A549 (cell line): ENCODE measurements around the gene TSPAN8. TPM values are rescaled to one million over a fixed set of nuclear protein-coding genes. Genes with fewer than 3 reads are reported as not detected.

Experiments
- ATAC-seq, 2 experiments: fragments of 200-7000 bp in 1 of 2; fragments of >200 bp in 1 of 2; cut with Nextera tagmentation in 1 of 2; cut with Tn5 transposase in 1 of 2; 3 replicates each; pipeline versions ENCODE4 v1.8.0 to v1.9.1; 2018 to 2020; ENCODE audit warnings: mild to moderate bottlenecking in 1 of 2, moderate library complexity in 1 of 2
- CTCF ChIA-PET: fragments of 300-600 bp; sonication (Branson Sonifier 250); formaldehyde crosslinking; extraction: SDS; loops from one replicate; lab custom pipeline; 2021; ENCODE audit warnings: antibody characterized with exemption, inconsistent platforms; lab: Yijun Ruan, JAX
- POLR2A ChIA-PET: fragments of 350-600 bp; formaldehyde crosslinking; extraction: SDS; loops from one replicate; lab custom pipeline; 2021; ENCODE audit warnings: antibody characterized with exemption, inconsistent platforms; lab: Yijun Ruan, JAX
- DNase-seq, 2 experiments: peaks; one replicate each; pipeline versions ENCODE4 v3.0.0 to v3.0.0-alpha.2; 2011 to 2016; ENCODE audit warnings: low read depth in 1 of 2, low spot score in 1 of 2
- FAIRE-seq: peaks from 2 replicates; lab custom pipeline; 2011; peaks lifted over from hg19 to GRCh38; lab: Jason Lieb, UNC
- H3K27ac ChIP-seq, 2 experiments: fragments of >200 bp; sonication (Bioruptor Twin); formaldehyde crosslinking; 3 replicates each; pipeline ENCODE4 v1.5.1; 2016 to 2017
- H3K4me1 ChIP-seq: fragments of >200 bp; sonication (Bioruptor Twin); formaldehyde crosslinking; 3 replicates; pipeline ENCODE4 v1.6.1; 2016
- H3K4me2 ChIP-seq: fragments of >200 bp; sonication (Bioruptor Twin); formaldehyde crosslinking; 3 replicates; pipeline ENCODE4 v1.6.1; 2016
- H3K4me3 ChIP-seq: fragments of >200 bp; sonication (Bioruptor Twin); formaldehyde crosslinking; 3 replicates; pipeline ENCODE4 v1.5.1; 2016
- H3K9me3 ChIP-seq: fragments of >200 bp; sonication (Bioruptor Twin); formaldehyde crosslinking; 3 replicates; pipeline ENCODE4 v1.6.1; 2016
- ATOH8 ChIP-seq: fragments of 250-450 bp; sonication (Bioruptor Pico); IDR thresholded peaks from 2 replicates; pipeline ENCODE4 v1.5.0; 2020; ENCODE audit warnings: low read depth, mild to moderate bottlenecking, moderate library complexity
- BCL3 ChIP-seq: fragments of >200 bp; sonication (Bioruptor Twin); formaldehyde crosslinking; IDR thresholded peaks from 3 replicates; pipeline ENCODE4 v1.6.1; 2016
- BHLHE40 ChIP-seq: IDR thresholded peaks from 2 replicates; pipeline ENCODE4 v1.6.1; 2012; ENCODE audit warnings: low read depth, low read length, inconsistent platforms
- CEBPB ChIP-seq, 2 experiments: fragments of >200 bp in 1 of 2; sonication (Bioruptor Twin) in 1 of 2; formaldehyde crosslinking in 1 of 2; IDR thresholded peaks; 2 replicates each; pipeline ENCODE4 v1.6.1; 2012 to 2016
- CHD2 ChIP-seq: fragments of 150-350 bp; IDR thresholded peaks from 2 replicates; pipeline ENCODE4 v1.6.1; 2014; ENCODE audit warnings: low read length; ENCODE audit not compliant: partially characterized antibody
- CHD4 ChIP-seq: fragments of 200-600 bp; sonication (generic); IDR thresholded peaks from 2 replicates; pipeline ENCODE4 v1.6.1; 2016; ENCODE audit warnings: antibody characterized with exemption, mild to moderate bottlenecking, borderline replicate concordance
- EHF ChIP-seq: fragments of 250-450 bp; sonication (Bioruptor Pico); IDR thresholded peaks from 2 replicates; pipeline ENCODE4 v1.5.0; 2020; ENCODE audit warnings: mild to moderate bottlenecking
- EHMT2 ChIP-seq: fragments of 200-600 bp; sonication (generic); IDR thresholded peaks from 2 replicates; pipeline ENCODE4 v1.6.1; 2016; ENCODE audit warnings: antibody characterized with exemption, low read depth, mild to moderate bottlenecking, moderate library complexity
- EP300 ChIP-seq, 2 experiments: fragments of >200 bp; sonication (Bioruptor Twin); formaldehyde crosslinking; IDR thresholded peaks; 2 replicates in 1 of 2; 3 replicates in 1 of 2; pipeline ENCODE4 v1.6.1; 2016 to 2017
- ESRRA ChIP-seq: fragments of 150-350 bp; IDR thresholded peaks from 2 replicates; pipeline ENCODE4 v1.6.1; 2014; ENCODE audit warnings: mild to moderate bottlenecking, low read length, borderline replicate concordance
- FOSL2 ChIP-seq, 2 experiments: fragments of 450-650 bp in 1 of 2; fragments of >200 bp in 1 of 2; sonication (Bioruptor Twin) in 1 of 2; formaldehyde crosslinking; IDR thresholded peaks; 2 replicates each; pipeline versions ENCODE4 v1.5.0 to v1.6.1; 2016 to 2020; ENCODE audit warnings: mild to moderate bottlenecking in 1 of 2, moderate library complexity in 1 of 2
- FOXS1 ChIP-seq: fragments of 250-450 bp; sonication (Bioruptor Pico); IDR thresholded peaks from 2 replicates; pipeline ENCODE4 v1.5.0; 2020; ENCODE audit warnings: mild to moderate bottlenecking, moderate library complexity
- HDAC2 ChIP-seq: fragments of 200-600 bp; sonication (generic); IDR thresholded peaks from 2 replicates; pipeline ENCODE4 v1.6.1; 2016
- HMGXB4 ChIP-seq: fragments of 250-450 bp; sonication (Bioruptor Pico); IDR thresholded peaks from 2 replicates; pipeline ENCODE4 v1.5.0; 2021; ENCODE audit warnings: mild to moderate bottlenecking, moderate library complexity, borderline replicate concordance
- HOXA7 ChIP-seq: fragments of 250-450 bp; sonication (Bioruptor Pico); IDR thresholded peaks from 2 replicates; pipeline ENCODE4 v1.5.0; 2020; ENCODE audit warnings: mild to moderate bottlenecking, moderate library complexity
- HOXB13 ChIP-seq: fragments of 250-450 bp; sonication (Bioruptor Pico); IDR thresholded peaks from 2 replicates; pipeline ENCODE4 v1.5.0; 2020; ENCODE audit warnings: low read depth, mild to moderate bottlenecking, moderate library complexity
- HOXB5 ChIP-seq: fragments of 250-450 bp; sonication (Bioruptor Pico); IDR thresholded peaks from 2 replicates; pipeline ENCODE4 v1.5.0; 2020; ENCODE audit warnings: mild to moderate bottlenecking, moderate library complexity
- JUN ChIP-seq, 2 experiments: fragments of >200 bp; sonication (Bioruptor Twin); formaldehyde crosslinking; IDR thresholded peaks; 2 replicates in 1 of 2; 3 replicates in 1 of 2; pipeline ENCODE4 v1.6.1; 2016 to 2017
- KDM1A ChIP-seq: fragments of 200-600 bp; sonication (generic); IDR thresholded peaks from 2 replicates; pipeline ENCODE4 v1.6.1; 2016; ENCODE audit warnings: low read depth, mild to moderate bottlenecking
- MAFK ChIP-seq: fragments of 450-650 bp; IDR thresholded peaks from 2 replicates; pipeline ENCODE4 v1.6.1; 2014; ENCODE audit not compliant: partially characterized antibody
- NFE2L2 ChIP-seq: fragments of 150-350 bp; conservative IDR thresholded peaks from 2 replicates; pipeline ENCODE4 v1.6.1; 2014; ENCODE audit warnings: low read length
- NPAS2 ChIP-seq: fragments of 250-450 bp; sonication (Bioruptor Pico); IDR thresholded peaks from 2 replicates; pipeline ENCODE4 v1.8.0; 2022; ENCODE audit warnings: mild to moderate bottlenecking, moderate library complexity, borderline replicate concordance
- POLR2A ChIP-seq: IDR thresholded peaks from 2 replicates; pipeline ENCODE4 v1.6.1; 2012; ENCODE audit warnings: mild to moderate bottlenecking, low read length
- RAD21 ChIP-seq, 2 experiments: fragments of >200 bp in 1 of 2; sonication (Bioruptor Twin) in 1 of 2; formaldehyde crosslinking in 1 of 2; IDR thresholded peaks in 1 of 2; conservative IDR thresholded peaks in 1 of 2; 2 replicates in 1 of 2; 3 replicates in 1 of 2; pipeline ENCODE4 v1.6.1; 2012 to 2018; ENCODE audit warnings: inconsistent platforms in 1 of 2
- RARB ChIP-seq: fragments of 250-450 bp; sonication (Bioruptor Pico); IDR thresholded peaks from 2 replicates; pipeline ENCODE4 v1.8.0; 2021; ENCODE audit warnings: mild to moderate bottlenecking, moderate library complexity
- REST ChIP-seq: fragments of 200-600 bp; sonication (generic); IDR thresholded peaks from 2 replicates; pipeline ENCODE4 v1.6.1; 2016; ENCODE audit warnings: antibody characterized with exemption, mild to moderate bottlenecking, moderate library complexity
- SMC3 ChIP-seq: fragments of >200 bp; sonication (Bioruptor Twin); formaldehyde crosslinking; IDR thresholded peaks from 3 replicates; pipeline ENCODE4 v1.6.1; 2018; ENCODE audit warnings: inconsistent platforms
- TFCP2L1 ChIP-seq: fragments of 250-450 bp; sonication (Bioruptor Pico); IDR thresholded peaks from 2 replicates; pipeline ENCODE4 v1.5.0; 2021; ENCODE audit warnings: mild to moderate bottlenecking
- USF2 ChIP-seq: fragments of 450-650 bp; IDR thresholded peaks from 2 replicates; pipeline ENCODE4 v1.6.1; 2014; ENCODE audit warnings: antibody characterized with exemption
- ZC3H11A ChIP-seq: fragments of 450-650 bp; IDR thresholded peaks from 2 replicates; pipeline ENCODE4 v1.6.1; 2014; ENCODE audit warnings: antibody characterized with exemption, mild to moderate bottlenecking
- ZSCAN20 ChIP-seq: fragments of 250-450 bp; sonication (Bioruptor Pico); IDR thresholded peaks from 2 replicates; pipeline ENCODE4 v1.8.0; 2022; ENCODE audit warnings: mild to moderate bottlenecking, moderate library complexity
- WGBS: methylation state at CpG from one replicate; pipeline ENCODE4 v1.1.6; 2017; ENCODE audit errors: missing lambda C conversion rate; 5-methylcytosine and 5-hydroxymethylcytosine counted together
- polyA plus RNA-seq, 4 experiments: library from polyadenylated mRNA; depleted of rRNA in 3 of 4; stranded (reverse); fragments of >200 nt; fragmentation: RNase III in 1 of 4; extraction: RNeasy Plus Mini Kit Qiagen cat#74134 plus additional on column Dnase treatment in 1 of 4; gene quantifications; 2 replicates in 3 of 4; 3 replicates in 1 of 4; pipeline ENCODE4 v1.2.3, GENCODE V29; 2011 to 2017

Gene TSPAN8
- polyA plus RNA-seq, 2 of the 4 experiments (the other 2 are of a cell fraction): 0.16 TPM; not detected in 1

- no peak for DNase-seq
- H3K4me1 ChIP-seq: no peaks in the 10 kb centered on the region
- H3K4me2 ChIP-seq: no peak overlapping the region
- H3K4me3 ChIP-seq: no peak overlapping the region
- TF ChIP-seq ATOH8 (CRISPR knock-in tag) (no peak), HDAC2 (no peak), ZC3H11A (no peak), USF2 (no peak), CHD2 (no peak), REST (no peak), POLR2A (no peak), EHMT2 (no peak), FOXS1 (CRISPR knock-in tag) (no peak), HOXB13 (no peak), CEBPB (IDR thresholded peaks at IDR 0.05) (no peak), ZSCAN20 (no peak), CHD4 (no peak), KDM1A (no peak), NFE2L2 (no peak), EHF (CRISPR knock-in tag) (no peak), RARB (no peak), TFCP2L1 (CRISPR knock-in tag) (no peak), JUN (IDR thresholded peaks at IDR 0.05) (no peak)
- TF ChIP-seq, all 56 proteins: peak for 0
- CTCF ChIA-PET: no interaction called here
- FAIRE-seq (no peak), ATAC-seq (no peak)
- WGBS: 2% methylated on average over 5 of the region's 5 CpGs
- no peak overlapping the region for H3K27ac ChIP-seq
- H3K9me3 ChIP-seq: no peaks in the 10 kb centered on the region
- POLR2A ChIA-PET: no interaction called here
These were observed 37.6 kb upstream of the TSPAN8 start for GRCh38 chr12:71195338-71195896.

GRCh38 chr12:71194657-71195056 is 36.9 kb upstream of the TSPAN8 start:
- ChIA-PET POLR2A (no interaction called here), CTCF (no interaction called here)
- no peaks in the 10 kb centered on the region for H3K4me1 ChIP-seq
- 0% methylated on average over 2 of the region's 2 CpGs for WGBS
- no peaks in the 10 kb centered on the region for H3K9me3 ChIP-seq
- no peak overlapping the region for H3K4me2 ChIP-seq
- no peak for ATAC-seq
- no peak for FAIRE-seq
- H3K4me3 ChIP-seq: no peak overlapping the region
- DNase-seq: no peak
- no peak overlapping the region for H3K27ac ChIP-seq
- TF ChIP-seq EP300 (IDR thresholded peaks at IDR 0.05): no peak
- TF ChIP-seq ESRRA: no peak
- TF ChIP-seq FOSL2 (IDR thresholded peaks at IDR 0.05): no peak
- no peak for TF ChIP-seq FOSL2 (CRISPR knock-in tag; IDR thresholded peaks at IDR 0.05)
- no peak for TF ChIP-seq HMGXB4 (CRISPR knock-in tag)
- TF ChIP-seq TFCP2L1 (CRISPR knock-in tag): no peak
- TF ChIP-seq HOXA7 (CRISPR knock-in tag): no peak
- no peak for TF ChIP-seq HOXB5 (CRISPR knock-in tag)
- no peak for TF ChIP-seq NPAS2 (CRISPR knock-in tag)
- no peak for TF ChIP-seq KDM1A
- no peak for TF ChIP-seq FOXS1 (CRISPR knock-in tag)
- no peak for TF ChIP-seq CHD4
- no peak for TF ChIP-seq BCL3
- TF ChIP-seq MAFK: no peak
- TF ChIP-seq BHLHE40: no peak
- TF ChIP-seq SMC3: no peak
- no peak for TF ChIP-seq NFE2L2
- TF ChIP-seq RAD21 (conservative IDR thresholded peaks at IDR 0.05 in 1 of 2, IDR thresholded peaks at IDR 0.05 in 1 of 2): no peak
